Measurements from ENCODE around the gene CSMD2. TPM values are rescaled to one million over a fixed set of nuclear protein-coding genes. Genes with fewer than 3 reads are reported as not detected.

Gene CSMD2
- total RNA-seq, 2 donors from 2014 or later = 0.62 to 2.8 TPM

DNA sequence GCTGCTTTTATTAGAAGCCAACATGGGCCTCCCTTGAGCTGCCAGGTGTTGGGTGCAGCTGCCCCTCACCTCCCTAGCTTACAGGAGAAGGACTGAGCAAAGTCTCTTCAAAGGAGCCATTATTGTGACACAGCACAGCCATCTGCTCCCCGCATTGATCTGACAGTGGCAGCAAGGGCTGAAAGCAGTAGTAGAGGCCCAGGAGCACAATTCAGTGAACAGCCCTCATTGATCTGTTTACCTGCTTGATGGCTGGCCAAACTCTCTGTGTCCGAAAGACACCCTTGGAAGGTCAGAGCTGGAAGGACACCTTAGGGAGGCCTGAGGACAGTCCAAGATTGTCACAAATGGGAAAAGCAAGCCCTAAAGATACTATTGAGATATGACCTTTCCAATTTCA lies 286.6 kb downstream of the CSMD2 start:
- Histone ChIP-seq H3K36me3 (ENCODE audit: control insufficient read depth, insufficient read depth, low read length) (no peaks in the 10 kb centered on the region), H3K27ac (ENCODE audit: low read depth, low read length) (no peak overlapping the region), H3K4me1 (ENCODE audit: control insufficient read depth, insufficient read depth, low read length) (no peaks in the 10 kb centered on the region), H3K9me3 (ENCODE audit: control insufficient read depth, low read length) (peaks cover 4% of the 10 kb centered on the region), H3K27me3 (ENCODE audit: control insufficient read depth, insufficient read depth, low read length, poor library complexity, severe bottlenecking) (peaks cover 14% of the 10 kb centered on the region), H3K4me3 (ENCODE audit: low read length) (no peak overlapping the region), H3K9ac (ENCODE audit: extremely low read depth, low read length, poor library complexity, severe bottlenecking) (no peak overlapping the region)
- Mint-ChIP-seq H3K36me3 (ENCODE audit: low read depth) (no peaks in the 10 kb centered on the region), H3K27me3 (ENCODE audit: insufficient read depth) (peaks cover 25% of the 10 kb centered on the region), H3K4me1 (no peaks in the 10 kb centered on the region), H3K9me3 (no peaks in the 10 kb centered on the region), H3K27ac (no peak overlapping the region), H3K4me3 (no peak overlapping the region)
- no peak for DNase-seq
- 93 to 100% methylated on average over 1 to 2 of the region's 2 CpGs for WGBS, 2 experiments (ENCODE audit: insufficient coverage in 1 of 2, insufficient read length in 1 of 2)
- TF ChIP-seq, protein P1, sequence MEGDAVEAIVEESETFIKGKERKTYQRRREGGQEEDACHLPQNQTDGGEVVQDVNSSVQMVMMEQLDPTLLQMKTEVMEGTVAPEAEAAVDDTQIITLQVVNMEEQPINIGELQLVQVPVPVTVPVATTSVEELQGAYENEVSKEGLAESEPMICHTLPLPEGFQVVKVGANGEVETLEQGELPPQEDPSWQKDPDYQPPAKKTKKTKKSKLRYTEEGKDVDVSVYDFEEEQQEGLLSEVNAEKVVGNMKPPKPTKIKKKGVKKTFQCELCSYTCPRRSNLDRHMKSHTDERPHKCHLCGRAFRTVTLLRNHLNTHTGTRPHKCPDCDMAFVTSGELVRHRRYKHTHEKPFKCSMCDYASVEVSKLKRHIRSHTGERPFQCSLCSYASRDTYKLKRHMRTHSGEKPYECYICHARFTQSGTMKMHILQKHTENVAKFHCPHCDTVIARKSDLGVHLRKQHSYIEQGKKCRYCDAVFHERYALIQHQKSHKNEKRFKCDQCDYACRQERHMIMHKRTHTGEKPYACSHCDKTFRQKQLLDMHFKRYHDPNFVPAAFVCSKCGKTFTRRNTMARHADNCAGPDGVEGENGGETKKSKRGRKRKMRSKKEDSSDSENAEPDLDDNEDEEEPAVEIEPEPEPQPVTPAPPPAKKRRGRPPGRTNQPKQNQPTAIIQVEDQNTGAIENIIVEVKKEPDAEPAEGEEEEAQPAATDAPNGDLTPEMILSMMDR (conservative IDR thresholded peaks at IDR 0.05) = no peak

DNA sequence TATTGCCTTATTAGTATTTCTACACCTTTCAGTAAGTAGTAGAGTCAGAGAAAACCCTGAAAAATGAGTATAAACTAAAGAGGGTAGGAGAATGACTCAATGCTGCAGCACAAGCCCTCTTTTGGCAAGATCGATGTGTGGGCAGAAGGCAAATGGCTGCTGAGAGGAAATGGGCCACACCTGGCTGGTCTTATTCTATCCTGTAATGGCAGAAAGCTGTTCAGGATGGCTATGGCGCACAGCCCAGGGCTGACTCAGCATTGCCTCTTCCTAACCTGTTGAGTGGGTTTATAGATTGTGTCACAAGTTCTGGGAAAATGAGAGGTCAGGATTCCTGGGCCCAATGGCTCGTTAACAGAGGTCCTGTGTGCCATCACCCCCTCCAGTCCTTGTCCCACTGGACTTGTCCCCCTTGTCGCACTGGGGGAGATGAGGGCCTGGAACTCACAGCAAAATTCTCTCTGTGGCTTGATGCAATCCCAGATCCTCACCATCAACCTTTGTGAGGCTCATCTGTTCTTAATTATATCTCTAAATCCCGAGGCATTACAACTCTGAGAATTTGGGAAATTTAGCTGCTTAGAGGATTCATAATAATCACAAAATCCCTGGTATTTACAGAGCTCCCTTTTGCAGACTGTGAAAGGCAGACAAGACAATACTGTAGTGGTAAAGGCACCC lies 287.9 kb downstream of the CSMD2 start:
- H3K9me3 Mint-ChIP-seq = peaks cover 7% of the 10 kb centered on the region
- H3K4me1 Mint-ChIP-seq = peaks cover 5% of the 10 kb centered on the region
- H3K36me3 ChIP-seq (ENCODE audit: control insufficient read depth, insufficient read depth, low read length) = no peaks in the 10 kb centered on the region
- peaks cover 21% of the 10 kb centered on the region for H3K27me3 Mint-ChIP-seq (ENCODE audit: insufficient read depth)
- no peak overlapping the region for H3K4me3 ChIP-seq (ENCODE audit: low read length)
- WGBS, 2 experiments (ENCODE audit: insufficient coverage in 1 of 2, insufficient read length in 1 of 2) = 68 to 93% methylated on average over 3 to 5 of the region's 5 CpGs
- H3K27ac Mint-ChIP-seq = no peak overlapping the region
- TF ChIP-seq, protein P1 (conservative IDR thresholded peaks at IDR 0.05) = no peak
- DNase-seq = no peak
- no peak overlapping the region for H3K9ac ChIP-seq (ENCODE audit: extremely low read depth, low read length, poor library complexity, severe bottlenecking)
- no peak overlapping the region for H3K27ac ChIP-seq (ENCODE audit: low read depth, low read length)
- no peaks in the 10 kb centered on the region for H3K4me1 ChIP-seq (ENCODE audit: control insufficient read depth, insufficient read depth, low read length)
- H3K36me3 Mint-ChIP-seq (ENCODE audit: low read depth) = peaks cover 2% of the 10 kb centered on the region
- H3K9me3 ChIP-seq (ENCODE audit: control insufficient read depth, low read length) = peaks cover 12% of the 10 kb centered on the region
- H3K4me3 Mint-ChIP-seq = no peak overlapping the region
- peaks cover 3% of the 10 kb centered on the region for H3K27me3 ChIP-seq (ENCODE audit: control insufficient read depth, insufficient read depth, low read length, poor library complexity, severe bottlenecking)

DNA sequence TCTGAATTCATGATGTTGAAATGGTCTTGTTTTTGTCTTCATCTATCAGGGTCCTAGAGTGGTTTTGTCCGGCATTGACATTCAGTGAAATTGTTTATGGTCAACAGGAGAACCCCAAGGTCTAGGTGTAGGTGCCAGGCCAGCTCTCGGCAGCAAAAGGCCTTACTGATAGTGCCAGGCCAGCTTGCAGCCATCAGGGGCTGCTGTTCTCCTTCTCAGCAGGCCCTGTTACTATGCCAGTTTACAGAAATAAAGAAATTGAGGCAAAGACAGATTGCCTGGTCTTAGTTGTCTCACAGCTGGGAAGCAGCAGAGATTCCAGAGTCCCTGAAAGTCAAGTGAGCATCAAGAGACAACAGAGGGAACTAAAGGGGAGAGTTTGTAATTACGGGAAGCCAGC lies 289.2 kb downstream of the CSMD2 start:
- 88 to 100% methylated on average over 3 of the region's 3 CpGs for whole genome bisulfite sequencing, 2 experiments (ENCODE audit: insufficient coverage in 1 of 2, insufficient read length in 1 of 2)
- no peaks in the 10 kb centered on the region for H3K36me3 ChIP-seq (ENCODE audit: control insufficient read depth, insufficient read depth, low read length)
- H3K9ac ChIP-seq (ENCODE audit: extremely low read depth, low read length, poor library complexity, severe bottlenecking) = no peak overlapping the region
- Mint-ChIP-seq H3K36me3 (ENCODE audit: low read depth) (peaks cover 2% of the 10 kb centered on the region), H3K4me1 (peaks cover 9% of the 10 kb centered on the region), H3K27me3 (ENCODE audit: insufficient read depth) (peaks cover 21% of the 10 kb centered on the region), H3K4me3 (no peak overlapping the region), H3K9me3 (peaks cover 7% of the 10 kb centered on the region), H3K27ac (no peak overlapping the region)
- H3K4me3 ChIP-seq (ENCODE audit: low read length) = no peak overlapping the region
- TF ChIP-seq, protein P1 (conservative IDR thresholded peaks at IDR 0.05) = peak; percentile 49
- no peaks in the 10 kb centered on the region for H3K27me3 ChIP-seq (ENCODE audit: control insufficient read depth, insufficient read depth, low read length, poor library complexity, severe bottlenecking)
- H3K4me1 ChIP-seq (ENCODE audit: control insufficient read depth, insufficient read depth, low read length) = no peaks in the 10 kb centered on the region
- DNase-seq = no peak
- H3K9me3 ChIP-seq (ENCODE audit: control insufficient read depth, low read length) = peaks cover 12% of the 10 kb centered on the region
- no peak overlapping the region for H3K27ac ChIP-seq (ENCODE audit: low read depth, low read length)
